Effector CD8-positive, alpha-beta T cell (primary cell): ENCODE results near the gene MYOT.

Experiments
- DNase-seq: peaks from one replicate; lab custom pipeline; 2025; lab: John Stamatoyannopoulos, UW

Gene MYOT

DNA sequence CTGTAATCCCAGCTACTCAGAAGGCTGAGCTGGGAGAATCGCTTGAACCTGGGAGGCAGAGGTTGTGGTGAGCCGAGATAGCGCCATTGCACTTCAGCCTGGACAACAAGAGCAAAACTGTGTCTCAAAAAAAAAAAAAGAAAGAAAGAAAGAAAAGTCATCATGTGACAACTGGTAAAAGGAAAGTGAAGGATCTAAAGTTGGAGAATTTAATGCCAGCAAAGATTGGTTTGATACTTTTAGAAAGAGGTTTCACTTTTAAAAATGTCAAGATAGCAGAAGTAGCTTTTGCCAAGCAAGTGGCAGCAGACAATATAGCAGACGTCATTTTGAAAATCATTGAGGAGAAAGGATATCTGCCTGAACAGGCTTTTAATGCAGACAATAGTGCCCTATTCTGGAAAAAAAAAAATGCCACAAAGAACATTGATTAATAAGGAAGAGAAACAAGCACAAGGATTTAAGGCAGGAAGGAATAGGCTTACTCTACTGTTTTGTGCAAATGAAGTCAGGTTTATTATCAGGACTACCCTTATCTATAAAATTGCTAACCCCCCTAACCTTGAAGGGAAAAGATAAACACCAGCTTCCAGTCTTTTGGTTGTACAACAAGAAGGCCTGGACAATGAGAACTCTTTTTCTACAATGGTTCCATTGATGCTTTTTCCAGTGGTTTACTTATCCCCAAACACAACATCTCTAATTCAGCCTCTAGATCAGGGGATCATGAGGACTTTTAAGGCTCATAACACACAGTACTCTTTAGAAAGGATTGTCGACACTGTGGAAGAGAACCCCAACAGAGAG lies 33.6 kb downstream of the MYOT start:
- DNase-seq = no peak

DNA sequence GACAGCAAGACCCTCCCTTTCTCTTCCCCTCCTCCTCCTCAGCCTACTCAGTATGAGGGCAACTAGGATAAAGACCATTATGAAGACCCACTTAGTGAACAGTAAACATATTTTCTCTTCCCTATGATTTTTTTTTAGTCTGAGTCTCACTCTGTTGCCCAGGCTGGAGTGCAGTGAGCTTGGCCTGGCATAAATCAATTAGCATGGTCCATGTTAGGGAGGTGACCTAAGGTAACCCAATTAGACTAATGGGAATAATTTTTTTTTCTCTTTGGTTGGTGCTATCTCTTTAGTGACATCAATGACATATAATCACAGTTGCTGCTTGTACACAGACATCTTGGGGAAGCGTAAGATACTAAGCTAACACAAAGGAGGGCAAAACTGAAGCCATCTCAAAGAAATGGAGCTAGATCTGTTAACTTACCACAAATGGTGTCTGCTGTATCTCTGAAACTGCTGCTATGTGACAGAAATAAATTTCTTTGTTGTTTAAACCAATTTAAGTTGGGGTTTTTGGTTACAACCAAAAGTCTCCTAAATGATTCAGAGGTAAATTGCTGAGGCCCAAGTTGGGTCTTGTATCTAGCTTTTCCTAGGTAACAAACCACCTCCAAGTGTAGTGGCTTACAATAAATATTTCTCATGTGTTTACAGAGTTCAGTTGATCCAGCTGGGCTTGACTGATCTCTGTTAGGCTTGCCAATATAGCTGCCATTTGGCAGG lies 34.9 kb downstream of the MYOT start:
- DNase-seq = no peak

DNA sequence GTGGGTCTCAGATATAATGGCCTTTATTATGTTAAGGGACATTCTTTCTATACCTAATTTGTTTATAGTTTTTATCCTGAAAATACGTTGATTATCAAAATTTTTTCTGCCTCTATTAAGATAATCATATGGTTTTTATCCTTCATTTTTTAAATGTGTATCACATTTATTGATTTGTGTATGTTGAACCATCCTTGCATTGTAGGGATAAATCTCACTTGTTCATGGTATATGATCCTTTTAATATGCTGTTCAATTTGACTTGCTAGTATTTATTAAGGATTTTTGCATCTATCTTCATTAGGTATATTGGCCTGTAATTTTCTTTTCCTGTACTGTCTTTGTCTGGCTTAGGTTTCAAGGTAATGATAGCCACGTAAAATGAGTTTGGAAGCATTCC lies 47.1 kb downstream of the MYOT start:
- DNase-seq = no peak

DNA sequence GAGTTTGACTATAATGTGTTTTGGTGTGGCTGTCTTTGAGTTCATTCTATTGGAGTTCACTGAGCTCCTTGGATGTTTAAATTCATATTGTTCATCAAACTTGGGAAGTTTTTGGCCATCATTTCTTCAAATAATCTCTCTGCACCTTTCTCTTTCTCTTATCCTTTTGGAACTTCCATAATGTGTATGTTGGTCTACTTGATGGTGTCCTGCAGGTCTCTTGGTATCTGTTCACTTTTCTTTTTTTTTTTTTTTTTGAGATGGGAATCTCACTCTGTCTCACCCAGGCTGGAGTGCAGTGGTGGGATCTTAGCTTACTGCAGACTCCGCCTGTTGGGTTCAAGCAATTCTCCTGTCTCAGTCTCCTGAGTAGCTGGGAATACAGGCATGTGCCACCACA lies 49.3 kb downstream of the MYOT start:
- DNase-seq = no peak

DNA sequence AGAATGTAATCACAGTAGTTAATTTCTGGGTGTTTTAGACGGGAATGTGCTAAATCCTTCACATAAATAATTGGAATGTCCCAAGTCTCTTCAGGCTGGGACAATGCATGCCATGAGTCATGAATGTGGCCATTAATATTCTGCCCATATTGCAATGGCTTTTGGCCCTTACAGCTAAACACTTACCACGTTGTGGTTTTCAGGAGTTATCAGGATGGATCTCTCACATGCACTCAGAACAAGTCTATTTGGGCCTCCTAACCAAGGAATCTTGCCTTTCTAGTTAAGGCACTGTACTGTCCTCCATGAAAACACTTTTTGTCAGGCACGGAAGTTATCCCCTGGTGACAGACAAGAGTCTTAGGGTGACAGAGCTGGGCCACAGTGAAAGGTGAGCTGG lies 54.3 kb downstream of the MYOT start:
- no peak for DNase-seq

DNA sequence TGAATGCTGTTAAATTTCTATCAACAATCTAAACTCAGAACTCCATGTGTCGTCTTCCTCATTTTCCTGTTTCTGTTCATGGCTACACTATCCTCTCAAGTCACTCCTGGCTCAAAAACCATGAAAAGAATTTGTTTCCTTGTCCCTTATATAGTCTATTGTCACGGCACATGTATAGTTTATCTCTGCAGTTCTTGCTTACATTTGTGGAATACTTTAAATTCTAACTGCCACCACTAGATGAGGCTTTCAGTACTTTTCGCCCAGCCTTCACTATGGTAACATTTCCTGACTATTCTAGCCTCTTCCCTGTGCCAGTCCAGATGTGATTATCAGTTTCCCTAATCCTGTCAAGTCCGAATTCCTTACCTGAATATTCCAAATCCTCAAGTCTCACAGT lies 56.2 kb downstream of the MYOT start:
- no peak for DNase-seq

DNA sequence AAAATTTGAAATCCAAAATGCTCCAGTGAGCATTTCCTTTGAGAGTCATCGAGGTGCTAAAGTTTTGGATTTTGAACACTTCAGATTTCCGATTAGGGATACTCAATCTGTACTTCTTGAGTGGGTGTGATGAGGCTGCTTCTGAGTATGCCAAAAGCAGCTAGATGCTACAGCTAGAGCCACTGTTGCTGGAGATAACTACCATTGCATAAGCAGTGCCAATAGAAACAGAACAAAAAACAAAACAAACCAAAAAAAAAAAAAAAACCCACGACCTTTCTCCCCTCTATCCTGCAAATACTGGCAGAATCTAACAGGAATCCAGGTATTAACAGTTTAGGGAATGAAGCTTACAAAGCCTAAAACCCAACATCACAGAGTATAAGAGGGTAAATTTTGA lies 65.1 kb downstream of the MYOT start:
- no peak for DNase-seq

DNA sequence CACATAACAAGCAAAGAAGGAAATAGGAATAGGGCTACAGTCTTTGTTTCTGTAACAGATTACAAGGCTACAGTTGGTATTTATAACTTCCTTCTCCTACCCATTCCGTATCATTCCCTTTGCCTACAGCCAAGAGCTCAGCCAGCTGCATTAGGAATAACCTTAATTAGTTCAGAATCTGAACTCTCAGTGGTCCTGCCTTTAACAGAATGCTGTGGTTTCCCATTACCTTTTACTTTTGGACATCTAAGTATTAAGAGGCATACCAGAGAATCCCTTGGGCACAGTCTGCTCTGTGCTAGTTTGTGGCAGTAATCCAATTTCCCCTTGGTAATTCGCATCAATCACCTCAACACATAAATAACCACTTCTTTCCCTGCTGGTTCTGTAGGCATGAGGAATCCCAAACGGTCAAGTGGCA lies 65.8 kb downstream of the MYOT start:
- DNase-seq = no peak

DNA sequence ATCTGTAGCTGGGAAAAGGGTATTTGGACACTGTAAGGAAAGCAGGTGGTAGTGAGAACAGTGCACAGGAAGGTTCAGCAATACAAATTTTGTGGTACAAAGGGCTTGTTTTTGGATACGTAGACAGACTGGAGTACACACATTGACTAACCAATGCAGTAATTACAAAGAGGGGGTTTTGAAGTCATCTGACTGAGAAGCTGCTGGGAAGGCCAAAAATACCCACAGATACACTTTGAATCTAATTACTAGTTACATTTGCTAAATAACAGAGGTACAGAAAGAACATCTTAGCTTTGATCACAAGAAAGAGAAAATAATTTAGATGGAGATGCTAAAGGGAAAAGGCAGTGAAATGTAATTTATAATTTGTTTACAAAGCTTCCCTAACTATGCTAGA lies 67.5 kb downstream of the MYOT start:
- no peak for DNase-seq

DNA sequence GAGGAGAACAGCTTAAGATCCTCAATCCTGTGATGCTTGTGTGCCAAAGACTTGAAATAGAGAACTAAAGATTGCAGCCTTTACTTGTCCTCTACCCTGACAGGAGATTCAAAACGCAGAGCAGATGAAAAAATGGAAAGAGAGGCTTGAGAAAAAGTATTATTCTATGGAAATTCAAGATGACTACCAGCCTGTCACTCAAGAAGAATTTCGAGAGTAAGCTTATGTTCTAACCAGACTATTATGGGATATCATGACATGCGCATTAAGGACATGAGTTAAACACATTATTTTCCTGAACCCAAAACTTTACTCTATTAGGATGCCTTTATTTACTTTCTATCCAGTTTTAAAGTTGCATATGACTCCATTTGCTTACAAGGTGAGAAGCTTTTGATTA lies 68.0 kb downstream of the MYOT start:
- no peak for DNase-seq
